ENCODE results near the gene EPB41L3.

Gene EPB41L3

GRCh38 chr18:5413447-5413846 lies 130.3 kb downstream of the EPB41L3 start:
- ATAC-seq: no peak; the same call in 2 of the 3 replicates

GRCh38 chr18:5410582-5410981 lies 133.2 kb downstream of the EPB41L3 start:
- ATAC-seq: no peak
- no peak for TF ChIP-seq OSR1 (CRISPR knock-in tag; IDR thresholded peaks at IDR 0.05)
- no peak for TF ChIP-seq PPARA (CRISPR knock-in tag; IDR thresholded peaks at IDR 0.05; ENCODE audit: borderline replicate concordance)

More at GRCh38 chr18:5413447-5413846, 130.3 kb downstream of the EPB41L3 start:
- TF ChIP-seq TOX (CRISPR knock-in tag; IDR thresholded peaks at IDR 0.05; ENCODE audit: borderline replicate concordance) (no peak), ZC3H10 (CRISPR knock-in tag; IDR thresholded peaks at IDR 0.05) (no peak), TSHZ2 (CRISPR knock-in tag; IDR thresholded peaks at IDR 0.05) (no peak), PPARA (CRISPR knock-in tag; IDR thresholded peaks at IDR 0.05; ENCODE audit: borderline replicate concordance) (no peak), TCF4 (CRISPR knock-in tag; IDR thresholded peaks at IDR 0.05; ENCODE audit: borderline replicate concordance) (no peak), ZNF565 (CRISPR knock-in tag; conservative IDR thresholded peaks at IDR 0.05; ENCODE audit: low read depth) (no peak), ZNF70 (CRISPR knock-in tag; IDR thresholded peaks at IDR 0.05) (no peak), OSR1 (CRISPR knock-in tag; IDR thresholded peaks at IDR 0.05) (no peak), ISL1 (CRISPR knock-in tag; IDR thresholded peaks at IDR 0.05) (no peak), CSRNP3 (CRISPR knock-in tag; IDR thresholded peaks at IDR 0.05) (no peak), POU6F1 (CRISPR knock-in tag; IDR thresholded peaks at IDR 0.05; ENCODE audit: borderline replicate concordance, low read depth) (no peak), CREB5 (CRISPR knock-in tag; IDR thresholded peaks at IDR 0.05; ENCODE audit: low read depth) (no peak), GLIS3 (CRISPR knock-in tag; IDR thresholded peaks at IDR 0.05) (no peak), ZFP3 (CRISPR knock-in tag; IDR thresholded peaks at IDR 0.05) (no peak), ZFP30 (CRISPR knock-in tag; IDR thresholded peaks at IDR 0.05) (no peak), RARB (CRISPR knock-in tag; IDR thresholded peaks at IDR 0.05) (no peak), ARNTL (CRISPR knock-in tag; IDR thresholded peaks at IDR 0.05; ENCODE audit: borderline replicate concordance, low read depth) (no peak)

- TF ChIP-seq ZNF70 (CRISPR knock-in tag; IDR thresholded peaks at IDR 0.05) (no peak), ZFP3 (CRISPR knock-in tag; IDR thresholded peaks at IDR 0.05) (no peak), CSRNP3 (CRISPR knock-in tag; IDR thresholded peaks at IDR 0.05) (no peak), ARNTL (CRISPR knock-in tag; IDR thresholded peaks at IDR 0.05; ENCODE audit: borderline replicate concordance, low read depth) (no peak), PPARA (CRISPR knock-in tag; IDR thresholded peaks at IDR 0.05; ENCODE audit: borderline replicate concordance) (no peak), CSDC2 (CRISPR knock-in tag; IDR thresholded peaks at IDR 0.05) (no peak), TOX (CRISPR knock-in tag; IDR thresholded peaks at IDR 0.05; ENCODE audit: borderline replicate concordance) (no peak), ZNF8 (CRISPR knock-in tag; IDR thresholded peaks at IDR 0.05) (no peak), PATZ1 (CRISPR knock-in tag; IDR thresholded peaks at IDR 0.05; ENCODE audit: borderline replicate concordance) (no peak), GLIS3 (CRISPR knock-in tag; IDR thresholded peaks at IDR 0.05) (no peak), ZC3H10 (CRISPR knock-in tag; IDR thresholded peaks at IDR 0.05) (no peak), ZNF565 (CRISPR knock-in tag; conservative IDR thresholded peaks at IDR 0.05; ENCODE audit: low read depth) (no peak), OSR1 (CRISPR knock-in tag; IDR thresholded peaks at IDR 0.05) (no peak), ZFP30 (CRISPR knock-in tag; IDR thresholded peaks at IDR 0.05) (no peak), RARB (CRISPR knock-in tag; IDR thresholded peaks at IDR 0.05) (no peak), SNAI2 (CRISPR knock-in tag; IDR thresholded peaks at IDR 0.05) (no peak)
- no peak for ATAC-seq
Observed at GRCh38 chr18:5398269-5398668, 145.5 kb downstream of the EPB41L3 start.
